Fibroblast of lung (primary cell): Measurements from ENCODE around the gene HMCN2.

Experiments
- CTCF ChIP-seq, 2 donors: IDR thresholded peaks in 1 of 2; conservative IDR thresholded peaks in 1 of 2; 1 replicate in 1 of 2; 2 replicates in 1 of 2; pipeline ENCODE4 v1.5.1; 2011 to 2012; ENCODE audit warnings: low read length in 2 of 2, control low read depth in 1 of 2, inconsistent platforms in 1 of 2, low read depth in 1 of 2, mild to moderate bottlenecking in 1 of 2
- EZH2 ChIP-seq: IDR thresholded peaks from 2 replicates; pipeline ENCODE4 v1.5.1; 2012; ENCODE audit warnings: low read length, control low read depth, mild to moderate bottlenecking; ENCODE audit errors: missing control alignments

- TF ChIP-seq CTCF (conservative IDR thresholded peaks at IDR 0.05 in 1 of 2, IDR thresholded peaks at IDR 0.05 in 1 of 2; ENCODE audit: low read depth in 1 of 2, low read length in 2 of 2) (no peak), EZH2 (no peak)
Observed at GRCh38 chr9:130354806-130355205, 89.2 kb downstream of the HMCN2 start.
